NCI-H2171 (cell line): ENCODE data around the gene SPN.
"Not testable (repeated sequence)": the region's sequence is repeated elsewhere in the genome, so short reads cannot be mapped to it uniquely, and the experiment has no call there.

Experiments
- DNase-seq: peaks from one replicate; lab custom pipeline; 2025; lab: John Stamatoyannopoulos, UW

SPN gene

GRCh38 chr16:29701214-29701555 is 38.1 kb downstream of the SPN start:
- no peak for DNase-seq

- DNase-seq, result no peak
These were observed 39.2 kb downstream of the SPN start for GRCh38 chr16:29702269-29702668.

GRCh38 chr16:29705030-29705429 is 42.0 kb downstream of the SPN start:
- no peak for DNase-seq

GRCh38 chr16:29707160-29707559 is 44.1 kb downstream of the SPN start:
- DNase-seq, result not testable (repeated sequence)

GRCh38 chr16:29708917-29709600 is 46.0 kb downstream of the SPN start:
- no peak for DNase-seq

GRCh38 chr16:29709657-29710056 is 46.6 kb downstream of the SPN start:
- DNase-seq, result not testable (repeated sequence)

GRCh38 chr16:29710227-29711219 is 47.5 kb downstream of the SPN start:
- DNase-seq, result no peak

GRCh38 chr16:29712809-29713208 is 49.8 kb downstream of the SPN start:
- no peak for DNase-seq

- DNase-seq, result no peak
These were observed 51.3 kb downstream of the SPN start for GRCh38 chr16:29714396-29714795.

GRCh38 chr16:29714972-29715371 is 51.9 kb downstream of the SPN start:
- DNase-seq, result no peak

GRCh38 chr16:29717113-29717512 is 54.1 kb downstream of the SPN start:
- DNase-seq, result no peak

- DNase-seq, result no peak
These were observed 56.0 kb downstream of the SPN start for GRCh38 chr16:29719063-29719462.
